ENCODE measurements around the gene SCAMP4. TPM values are rescaled to one million over a fixed set of nuclear protein-coding genes. Genes with fewer than 3 reads are reported as not detected.

SCAMP4 gene
- total RNA-seq, 1 experiment from 2014 or later, result 63.3 TPM

DNA sequence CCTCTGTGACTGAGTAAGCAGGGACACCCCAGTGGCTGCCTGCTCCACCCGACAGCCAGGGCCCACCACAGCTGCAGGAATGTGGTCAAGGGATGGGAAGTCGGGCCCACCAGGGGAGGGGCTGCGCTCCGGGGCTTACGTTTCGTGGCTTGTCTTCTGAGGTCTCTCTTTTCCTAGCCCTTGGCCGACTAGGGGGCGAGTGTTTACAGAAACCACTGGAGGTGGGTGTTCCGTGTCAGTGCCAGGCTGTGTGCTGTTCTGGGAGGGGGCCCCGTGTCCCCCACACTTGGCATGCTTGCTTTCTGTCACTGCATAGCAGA lies 4.5 kb downstream of the SCAMP4 start:
- intact Hi-C loops (cut with micrococcal nuclease), result loop anchor here (5.0 kb wide), 1 partner anchor 243 kb away; the partner anchor contains the start of gene AP3D1
- CTCF ChIA-PET, result no interaction called here
- no TSS peak for BruUV-seq (replicated peaks)

GRCh38 chr19:1910177-1910576 lies 5.0 kb downstream of the SCAMP4 start:
- H3K9me3 ChIP-seq (ENCODE audit: control insufficient read depth in 1 of 2, insufficient read depth in 1 of 2, low read depth in 1 of 2, low read length in 2 of 2), result no peaks in the 10 kb centered on the region
- CTCF ChIA-PET, result no interaction called here
- no peaks in the 10 kb centered on the region for H4K20me1 ChIP-seq (ENCODE audit: insufficient read depth)
- H3K27ac ChIP-seq (ENCODE audit: low read depth, low read length), result no peak overlapping the region
- no peak overlapping the region for H3K4me3 ChIP-seq (replicated peaks in 1 of 2; ENCODE audit: low read depth in 1 of 2, low read length in 2 of 2)
- H3K4me1 ChIP-seq (ENCODE audit: control insufficient read depth in 1 of 2, insufficient read depth in 2 of 2, low read length in 2 of 2), result peaks cover 2 to 16% of the 10 kb centered on the region in 2 experiments; a peak in 3 of 4 replicates
- POLR2A ChIA-PET, result no interaction called here
- H3K27me3 ChIP-seq (ENCODE audit: insufficient read depth, low read length), result no peaks in the 10 kb centered on the region
- DNase-seq (ENCODE audit: low read depth, low spot score) (no peak), ATAC-seq (no peak)
- H3K79me2 ChIP-seq (ENCODE audit: insufficient read depth, low read length), result peaks cover 95% of the 10 kb centered on the region
- intact Hi-C loops (cut with micrococcal nuclease), result no loop called here
- TF ChIP-seq FOSL1 (IDR thresholded peaks at IDR 0.05; ENCODE audit: low read depth) (no peak), RAD21 (IDR thresholded peaks at IDR 0.05; ENCODE audit: low read depth) (no peak), EGR1 (IDR thresholded peaks at IDR 0.05; ENCODE audit: low read depth) (no peak), SP1 (IDR thresholded peaks at IDR 0.05; ENCODE audit: low read depth) (no peak), CEBPB (IDR thresholded peaks at IDR 0.05; ENCODE audit: low read depth) (no peak), TCF7L2 (IDR thresholded peaks at IDR 0.05; ENCODE audit: borderline replicate concordance, extremely low read depth, insufficient read depth, insufficient read length) (no peak), EZH2phosphoT487 (IDR thresholded peaks at IDR 0.05; ENCODE audit: borderline replicate concordance) (no peak), JUND (IDR thresholded peaks at IDR 0.05) (no peak)
- TF ChIP-seq, protein P1, sequence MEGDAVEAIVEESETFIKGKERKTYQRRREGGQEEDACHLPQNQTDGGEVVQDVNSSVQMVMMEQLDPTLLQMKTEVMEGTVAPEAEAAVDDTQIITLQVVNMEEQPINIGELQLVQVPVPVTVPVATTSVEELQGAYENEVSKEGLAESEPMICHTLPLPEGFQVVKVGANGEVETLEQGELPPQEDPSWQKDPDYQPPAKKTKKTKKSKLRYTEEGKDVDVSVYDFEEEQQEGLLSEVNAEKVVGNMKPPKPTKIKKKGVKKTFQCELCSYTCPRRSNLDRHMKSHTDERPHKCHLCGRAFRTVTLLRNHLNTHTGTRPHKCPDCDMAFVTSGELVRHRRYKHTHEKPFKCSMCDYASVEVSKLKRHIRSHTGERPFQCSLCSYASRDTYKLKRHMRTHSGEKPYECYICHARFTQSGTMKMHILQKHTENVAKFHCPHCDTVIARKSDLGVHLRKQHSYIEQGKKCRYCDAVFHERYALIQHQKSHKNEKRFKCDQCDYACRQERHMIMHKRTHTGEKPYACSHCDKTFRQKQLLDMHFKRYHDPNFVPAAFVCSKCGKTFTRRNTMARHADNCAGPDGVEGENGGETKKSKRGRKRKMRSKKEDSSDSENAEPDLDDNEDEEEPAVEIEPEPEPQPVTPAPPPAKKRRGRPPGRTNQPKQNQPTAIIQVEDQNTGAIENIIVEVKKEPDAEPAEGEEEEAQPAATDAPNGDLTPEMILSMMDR (IDR thresholded peaks at IDR 0.05 in 2 of 3, conservative IDR thresholded peaks at IDR 0.05 in 1 of 3; ENCODE audit: borderline replicate concordance in 1 of 3, insufficient read depth in 1 of 3, low read depth in 2 of 3, low read length in 2 of 3), result no peak
- no peak overlapping the region for H2AFZ ChIP-seq (ENCODE audit: low read depth, low read length, poor library complexity, severe bottlenecking)
- no TSS peak for BruUV-seq (replicated peaks)
- H3K9me2 ChIP-seq (ENCODE audit: insufficient read depth), result no peaks in the 10 kb centered on the region
- H3K9ac ChIP-seq (ENCODE audit: low read length), result no peak overlapping the region
- RAD21 ChIA-PET (ENCODE audit: low non-redundant PET in 1 of 2, low total read pairs in 2 of 2, uncharacterized antibody in 2 of 2, unreplicated experiment in 2 of 2), result interaction anchor here in 1 of 2 experiments (0.7 kb wide), 1 partner anchor 10 kb away, joined by 3 read pairs; no protein-coding TSS in a partner anchor
- no peak overlapping the region for H3K4me2 ChIP-seq (ENCODE audit: low read length)
- H3K36me3 ChIP-seq (ENCODE audit: control insufficient read depth in 1 of 2, insufficient read depth in 2 of 2, low read length in 2 of 2), result peaks cover 8 to 11% of the 10 kb centered on the region in 2 experiments; a peak in 3 of 4 replicates

More for the DNA sequence above, 4.5 kb downstream of the SCAMP4 start:
- Histone ChIP-seq H3K4me2 (ENCODE audit: low read length) (no peak overlapping the region), H3K27ac (ENCODE audit: low read depth, low read length) (no peak overlapping the region), H3K4me1 (ENCODE audit: control insufficient read depth in 1 of 2, insufficient read depth in 2 of 2, low read length in 2 of 2) (peaks cover 3 to 19% of the 10 kb centered on the region in 2 experiments; a peak in 3 of 4 replicates), H3K36me3 (ENCODE audit: control insufficient read depth in 1 of 2, insufficient read depth in 2 of 2, low read length in 2 of 2) (peaks cover 8 to 11% of the 10 kb centered on the region in 2 experiments; a peak in 3 of 4 replicates), H3K4me3 (replicated peaks in 1 of 2; ENCODE audit: low read depth in 1 of 2, low read length in 2 of 2) (no peak overlapping the region), H4K20me1 (ENCODE audit: insufficient read depth) (no peaks in the 10 kb centered on the region), H2AFZ (ENCODE audit: low read depth, low read length, poor library complexity, severe bottlenecking) (no peak overlapping the region), H3K27me3 (ENCODE audit: insufficient read depth, low read length) (no peaks in the 10 kb centered on the region), H3K9ac (ENCODE audit: low read length) (no peak overlapping the region), H3K79me2 (ENCODE audit: insufficient read depth, low read length) (peaks cover 91% of the 10 kb centered on the region), H3K9me2 (ENCODE audit: insufficient read depth) (no peaks in the 10 kb centered on the region), H3K9me3 (ENCODE audit: control insufficient read depth in 1 of 2, insufficient read depth in 1 of 2, low read depth in 1 of 2, low read length in 2 of 2) (no peaks in the 10 kb centered on the region)
- TF ChIP-seq JUND (IDR thresholded peaks at IDR 0.05) (no peak), ATF3 (IDR thresholded peaks at IDR 0.05) (no peak), TCF7L2 (IDR thresholded peaks at IDR 0.05; ENCODE audit: borderline replicate concordance, extremely low read depth, insufficient read depth, insufficient read length) (no peak), SRF (IDR thresholded peaks at IDR 0.05; ENCODE audit: low read depth) (no peak), YY1 (IDR thresholded peaks at IDR 0.05; ENCODE audit: extremely low read depth, insufficient replicate concordance, low read depth, low read length) (no peak), POLR2AphosphoS5 (IDR thresholded peaks at IDR 0.05; ENCODE audit: low read depth, low read length) (no peak), ZFX (IDR thresholded peaks at IDR 0.05) (no peak)
- POLR2A ChIA-PET, result no interaction called here
- RAD21 ChIA-PET (ENCODE audit: low non-redundant PET in 1 of 2, low total read pairs in 2 of 2, uncharacterized antibody in 2 of 2, unreplicated experiment in 2 of 2), result no interaction called here
- ATAC-seq (no peak), DNase-seq (ENCODE audit: low read depth, low spot score) (no peak)

Data from HCT116 (cell line).